Lower leg skin (tissue), 4 donors: Measurements from ENCODE around the gene MAST4. TPM values are rescaled to one million over a fixed set of nuclear protein-coding genes. Genes with fewer than 3 reads are reported as not detected.

Experiments used
- DNase-seq, 2 donors: peaks; one replicate each; pipeline ENCODE4 v3.0.0-alpha.2; 2019; ENCODE audit warnings: low spot score in 2 of 2
- H3K4me3 ChIP-seq: fragments of 200-600 bp; sonication (generic); 2 replicates; pipeline ENCODE4 v1.5.1; 2017; ENCODE audit warnings: mild to moderate bottlenecking, low read depth; ENCODE audit not compliant: poor library complexity, severe bottlenecking
- POLR2A ChIP-seq, 2 donors: fragments of 450-650 bp; IDR thresholded peaks; one replicate each; pipeline ENCODE4 v1.6.1; 2016 to 2017; ENCODE audit warnings: antibody characterized with exemption in 2 of 2, mild to moderate bottlenecking in 1 of 2, moderate library complexity in 1 of 2
- WGBS, 2 donors: methylation state at CpG; one replicate each; pipeline ENCODE4 v1.1.5; 2018; 5-methylcytosine and 5-hydroxymethylcytosine counted together
- intact Hi-C: fragments of 100-400 bp; cut with DNase I; formaldehyde crosslinking; loops from one replicate; pipeline ENCODE4 v1.15.0; 2023; ENCODE audit warnings: low total_unique reads
- total RNA-seq, 4 donors: library from RNA; depleted of rRNA; stranded (reverse); fragments of >200 nt; gene quantifications; one replicate each; pipeline ENCODE4 v1.1.0, GENCODE V29; 2016
- TF ChIP-seq, protein P1 (sequence below), 3 donors: fragments of 450-650 bp; IDR thresholded peaks; one replicate each; pipeline ENCODE4 v1.5.1; 2016; ENCODE audit warnings: antibody characterized with exemption in 3 of 3, mild to moderate bottlenecking in 3 of 3, moderate library complexity in 2 of 3

The MAST4 gene
- total RNA-seq, 4 donors from 2014 or later: 49.0 to 109 (median 55.5) TPM

GRCh38 chr5:66966439-66966838, 370.2 kb downstream of the MAST4 start:
- no peak overlapping the region for H3K4me3 ChIP-seq
- intact Hi-C loops: no loop called here
- no peak for DNase-seq
- TF ChIP-seq, protein P1, sequence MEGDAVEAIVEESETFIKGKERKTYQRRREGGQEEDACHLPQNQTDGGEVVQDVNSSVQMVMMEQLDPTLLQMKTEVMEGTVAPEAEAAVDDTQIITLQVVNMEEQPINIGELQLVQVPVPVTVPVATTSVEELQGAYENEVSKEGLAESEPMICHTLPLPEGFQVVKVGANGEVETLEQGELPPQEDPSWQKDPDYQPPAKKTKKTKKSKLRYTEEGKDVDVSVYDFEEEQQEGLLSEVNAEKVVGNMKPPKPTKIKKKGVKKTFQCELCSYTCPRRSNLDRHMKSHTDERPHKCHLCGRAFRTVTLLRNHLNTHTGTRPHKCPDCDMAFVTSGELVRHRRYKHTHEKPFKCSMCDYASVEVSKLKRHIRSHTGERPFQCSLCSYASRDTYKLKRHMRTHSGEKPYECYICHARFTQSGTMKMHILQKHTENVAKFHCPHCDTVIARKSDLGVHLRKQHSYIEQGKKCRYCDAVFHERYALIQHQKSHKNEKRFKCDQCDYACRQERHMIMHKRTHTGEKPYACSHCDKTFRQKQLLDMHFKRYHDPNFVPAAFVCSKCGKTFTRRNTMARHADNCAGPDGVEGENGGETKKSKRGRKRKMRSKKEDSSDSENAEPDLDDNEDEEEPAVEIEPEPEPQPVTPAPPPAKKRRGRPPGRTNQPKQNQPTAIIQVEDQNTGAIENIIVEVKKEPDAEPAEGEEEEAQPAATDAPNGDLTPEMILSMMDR (IDR thresholded peaks at IDR 0.05): no peak
- no peak for TF ChIP-seq POLR2A (IDR thresholded peaks at IDR 0.05)

- no peak for DNase-seq
- intact Hi-C loops: no loop called here
- TF ChIP-seq POLR2A (IDR thresholded peaks at IDR 0.05): no peak
- TF ChIP-seq, protein P1 (IDR thresholded peaks at IDR 0.05): no peak
- H3K4me3 ChIP-seq: no peak overlapping the region
- WGBS, 2 donors: 79 to 90% methylated on average over 3 of the region's 3 CpGs
Observed at GRCh38 chr5:66967102-66967501, 370.9 kb downstream of the MAST4 start.

- DNase-seq: no peak
- no peak overlapping the region for H3K4me3 ChIP-seq
- intact Hi-C loops: no loop called here
- TF ChIP-seq, protein P1 (IDR thresholded peaks at IDR 0.05): no peak
- no peak for TF ChIP-seq POLR2A (IDR thresholded peaks at IDR 0.05)
- WGBS, 2 donors: 87 to 92% methylated on average over 4 of the region's 4 CpGs
Observed at GRCh38 chr5:66967826-66968262, 371.7 kb downstream of the MAST4 start.

DNA sequence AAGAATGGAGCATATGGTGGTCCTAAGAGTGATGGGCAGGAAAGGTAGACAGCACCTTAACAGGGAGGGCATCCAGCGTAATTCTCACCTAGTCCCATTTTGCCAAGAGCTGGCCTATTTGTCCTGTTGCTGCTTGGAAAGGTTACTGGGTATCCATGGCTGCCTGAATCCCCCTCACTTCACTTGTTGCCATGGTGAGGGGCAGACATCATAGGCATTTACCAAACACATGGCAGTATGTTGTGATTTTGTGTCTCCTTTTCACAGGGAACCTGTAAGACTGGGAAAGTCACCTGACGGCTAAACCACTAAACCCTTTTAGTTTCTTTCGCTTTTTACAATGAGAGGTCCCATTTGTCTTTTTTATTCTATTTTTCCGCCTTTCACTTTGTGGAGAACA, 373.3 kb downstream of the MAST4 start:
- TF ChIP-seq POLR2A (IDR thresholded peaks at IDR 0.05): no peak
- TF ChIP-seq, protein P1 (IDR thresholded peaks at IDR 0.05): no peak
- WGBS, 2 donors: 98% methylated on average over 4 of the region's 4 CpGs
- no peak overlapping the region for H3K4me3 ChIP-seq
- DNase-seq: no peak
- intact Hi-C loops: no loop called here

DNA sequence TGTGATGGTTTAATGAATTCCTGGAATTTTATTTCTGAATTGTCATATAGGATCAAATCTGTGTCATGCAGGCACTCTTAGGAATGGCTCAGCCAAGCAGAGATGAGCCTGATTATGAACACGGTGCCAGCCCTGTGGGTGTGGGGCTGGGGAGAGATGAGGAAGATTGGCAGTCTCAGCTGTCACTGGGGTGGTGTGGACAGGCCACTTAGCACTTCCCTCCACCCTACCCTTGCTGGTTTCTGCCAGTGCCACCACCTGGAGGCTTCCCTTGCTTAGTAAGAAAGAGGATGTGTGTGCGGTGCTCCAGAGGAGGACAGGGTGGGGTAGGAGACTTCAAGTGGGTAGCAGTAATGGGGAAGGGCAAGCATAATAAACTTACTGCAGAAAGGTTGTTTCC, 373.8 kb downstream of the MAST4 start:
- H3K4me3 ChIP-seq: no peak overlapping the region
- TF ChIP-seq POLR2A (IDR thresholded peaks at IDR 0.05): no peak
- TF ChIP-seq, protein P1 (IDR thresholded peaks at IDR 0.05): no peak
- intact Hi-C loops: no loop called here
- no peak for DNase-seq
- WGBS, 2 donors: 69 to 76% methylated on average over 2 of the region's 2 CpGs

DNA sequence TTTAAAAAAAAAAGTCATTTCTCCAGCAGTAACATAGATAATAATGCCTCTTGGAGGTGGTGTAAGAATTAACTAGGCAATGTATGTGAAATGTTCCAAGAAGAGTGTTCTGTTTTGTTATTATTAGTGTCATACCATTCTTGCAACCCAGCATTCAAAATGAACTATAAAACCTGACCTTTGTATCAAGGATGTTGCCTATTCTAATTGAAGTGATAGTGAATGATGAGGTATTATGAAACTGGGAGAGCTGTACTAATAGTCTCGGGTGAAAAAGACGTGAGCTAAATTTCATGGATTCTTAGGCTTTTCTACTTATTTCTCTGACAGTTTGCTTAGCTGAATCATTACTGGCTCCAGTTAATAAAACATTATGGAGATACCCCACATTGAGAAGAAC, 375.8 kb downstream of the MAST4 start:
- no peak overlapping the region for H3K4me3 ChIP-seq
- WGBS, 2 donors: 92 to 97% methylated on average over 2 of the region's 2 CpGs
- intact Hi-C loops: no loop called here
- no peak for DNase-seq
- TF ChIP-seq, protein P1 (IDR thresholded peaks at IDR 0.05): no peak
- no peak for TF ChIP-seq POLR2A (IDR thresholded peaks at IDR 0.05)
